ENCODE measurements around the gene TOP3A. TPM values are rescaled to one million over a fixed set of nuclear protein-coding genes. Genes with fewer than 3 reads are reported as not detected.

The TOP3A gene
- total and polyA plus RNA-seq, 2 of the 13 experiments (the other 11 are each of a cell fraction or from before 2014, with no cell fraction given), result 16.9 to 36.8 TPM

DNA sequence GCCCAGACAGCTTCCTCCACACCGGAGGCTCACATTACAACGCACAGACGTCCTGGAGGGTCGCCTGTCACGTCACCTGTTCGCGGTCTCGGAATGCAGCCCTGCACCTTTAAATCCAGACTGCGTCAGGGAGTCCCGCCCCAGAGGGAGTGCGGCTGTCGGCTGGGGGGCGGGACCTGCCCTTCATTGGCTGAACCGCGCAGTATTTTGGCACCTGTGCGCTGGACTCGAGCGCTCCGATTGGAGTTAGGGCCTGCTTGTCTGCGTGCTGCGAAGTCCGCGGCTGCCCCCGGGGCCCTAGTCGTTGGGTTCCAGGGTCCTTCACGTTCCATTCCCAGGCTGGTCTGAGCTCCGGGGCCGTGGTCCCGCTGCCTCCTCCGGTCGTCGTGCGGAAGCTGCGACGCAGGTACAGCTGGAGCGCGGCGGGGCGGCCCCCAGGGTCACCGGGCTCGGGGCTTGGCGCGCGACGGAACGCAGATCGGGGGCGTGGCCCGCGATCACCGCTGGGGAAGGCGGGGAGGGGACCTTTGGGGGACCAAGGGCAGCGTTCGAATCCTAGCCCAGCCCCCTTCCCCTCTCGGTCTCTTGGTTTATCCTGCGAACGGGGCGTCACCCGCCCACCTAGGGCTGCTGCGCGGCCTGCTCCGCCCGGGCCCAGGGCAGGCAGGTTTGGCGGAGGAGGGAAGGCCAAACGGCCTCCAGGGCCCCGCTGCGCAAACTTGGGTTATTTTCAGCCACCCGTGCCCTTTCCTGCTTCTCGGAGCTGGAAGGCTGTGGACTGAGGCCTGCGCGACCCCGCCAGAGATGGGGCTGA, 54.3 kb downstream of the TOP3A start, which contains the start of gene MIEF2 (continued):
- TF ChIP-seq IKZF4 (CRISPR knock-in tag; IDR thresholded peaks at IDR 0.05; ENCODE audit: borderline replicate concordance, low read depth, not compliant biosample characterization) (peak; percentile 80), ZBTB7B (CRISPR knock-in tag; IDR thresholded peaks at IDR 0.05) (peak; percentile 86), RFXAP (CRISPR knock-in tag; IDR thresholded peaks at IDR 0.05; ENCODE audit: borderline replicate concordance) (peak; percentile 73; the same call in 1 of the 2 replicates), ISX (CRISPR knock-in tag; conservative IDR thresholded peaks at IDR 0.05) (0 out of 2 replicates have a peak, but pooled peaks have one; percentile 81), ZNF136 (CRISPR knock-in tag; IDR thresholded peaks at IDR 0.05; ENCODE audit: low read depth) (0 out of 2 replicates have a peak, but pooled peaks have one; percentile 67), KDM5B (CRISPR knock-in tag; IDR thresholded peaks at IDR 0.05; ENCODE audit: borderline replicate concordance) (peak; percentile 65; the same call in 1 of the 2 replicates), ZNF567 (CRISPR knock-in tag; IDR thresholded peaks at IDR 0.05; ENCODE audit: borderline replicate concordance) (no peak), RFXANK (CRISPR knock-in tag; IDR thresholded peaks at IDR 0.05) (peak; percentile 59; the same call in 1 of the 2 replicates), SRSF1 (optimal IDR thresholded peaks at IDR 0.05; ENCODE audit: low read depth, low read length) (peak; percentile 32), SP2 (CRISPR knock-in tag; IDR thresholded peaks at IDR 0.05) (peak; percentile 98), ZNF205 (CRISPR knock-in tag; IDR thresholded peaks at IDR 0.05) (peak; percentile 98), YEATS2 (CRISPR knock-in tag; IDR thresholded peaks at IDR 0.05; ENCODE audit: borderline replicate concordance) (peak; percentile 59), RXRA (CRISPR knock-in tag; IDR thresholded peaks at IDR 0.05) (peak; percentile 48; the same call in 1 of the 2 replicates), ZNF841 (CRISPR knock-in tag; IDR thresholded peaks at IDR 0.05; ENCODE audit: borderline replicate concordance) (no peak), NR2F6 (IDR thresholded peaks at IDR 0.05) (no peak), NR2F6 (CRISPR knock-in tag; IDR thresholded peaks at IDR 0.05) (peak; percentile 36; the same call in 1 of the 2 replicates), SIX1 (CRISPR knock-in tag; IDR thresholded peaks at IDR 0.05; ENCODE audit: borderline replicate concordance) (peak; percentile 63; the same call in 1 of the 2 replicates), ZNF788 (CRISPR knock-in tag; IDR thresholded peaks at IDR 0.05; ENCODE audit: borderline replicate concordance) (peak; percentile 75; the same call in 1 of the 2 replicates), PTBP1 (IDR thresholded peaks at IDR 0.05; ENCODE audit: low read depth, low read length, poor library complexity, severe bottlenecking) (no peak), SMAD9 (CRISPR knock-in tag; IDR thresholded peaks at IDR 0.05) (no peak), PHB2 (IDR thresholded peaks at IDR 0.05; ENCODE audit: partially characterized antibody) (no peak), ZNF510 (CRISPR knock-in tag; IDR thresholded peaks at IDR 0.05; ENCODE audit: low read depth) (no peak), ZNF558 (CRISPR knock-in tag; IDR thresholded peaks at IDR 0.05; ENCODE audit: borderline replicate concordance) (peak; percentile 61; the same call in 1 of the 2 replicates)
- TF ChIP-seq, protein P1, sequence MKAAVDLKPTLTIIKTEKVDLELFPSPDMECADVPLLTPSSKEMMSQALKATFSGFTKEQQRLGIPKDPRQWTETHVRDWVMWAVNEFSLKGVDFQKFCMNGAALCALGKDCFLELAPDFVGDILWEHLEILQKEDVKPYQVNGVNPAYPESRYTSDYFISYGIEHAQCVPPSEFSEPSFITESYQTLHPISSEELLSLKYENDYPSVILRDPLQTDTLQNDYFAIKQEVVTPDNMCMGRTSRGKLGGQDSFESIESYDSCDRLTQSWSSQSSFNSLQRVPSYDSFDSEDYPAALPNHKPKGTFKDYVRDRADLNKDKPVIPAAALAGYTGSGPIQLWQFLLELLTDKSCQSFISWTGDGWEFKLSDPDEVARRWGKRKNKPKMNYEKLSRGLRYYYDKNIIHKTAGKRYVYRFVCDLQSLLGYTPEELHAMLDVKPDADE (CRISPR knock-in tag; IDR thresholded peaks at IDR 0.05), result no peak; the same call in 1 of the 2 replicates
- TF ChIP-seq, protein P2, sequence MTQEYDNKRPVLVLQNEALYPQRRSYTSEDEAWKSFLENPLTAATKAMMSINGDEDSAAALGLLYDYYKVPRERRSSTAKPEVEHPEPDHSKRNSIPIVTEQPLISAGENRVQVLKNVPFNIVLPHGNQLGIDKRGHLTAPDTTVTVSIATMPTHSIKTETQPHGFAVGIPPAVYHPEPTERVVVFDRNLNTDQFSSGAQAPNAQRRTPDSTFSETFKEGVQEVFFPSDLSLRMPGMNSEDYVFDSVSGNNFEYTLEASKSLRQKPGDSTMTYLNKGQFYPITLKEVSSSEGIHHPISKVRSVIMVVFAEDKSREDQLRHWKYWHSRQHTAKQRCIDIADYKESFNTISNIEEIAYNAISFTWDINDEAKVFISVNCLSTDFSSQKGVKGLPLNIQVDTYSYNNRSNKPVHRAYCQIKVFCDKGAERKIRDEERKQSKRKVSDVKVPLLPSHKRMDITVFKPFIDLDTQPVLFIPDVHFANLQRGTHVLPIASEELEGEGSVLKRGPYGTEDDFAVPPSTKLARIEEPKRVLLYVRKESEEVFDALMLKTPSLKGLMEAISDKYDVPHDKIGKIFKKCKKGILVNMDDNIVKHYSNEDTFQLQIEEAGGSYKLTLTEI (CRISPR knock-in tag; conservative IDR thresholded peaks at IDR 0.05), result no peak
- TF ChIP-seq, protein P3, sequence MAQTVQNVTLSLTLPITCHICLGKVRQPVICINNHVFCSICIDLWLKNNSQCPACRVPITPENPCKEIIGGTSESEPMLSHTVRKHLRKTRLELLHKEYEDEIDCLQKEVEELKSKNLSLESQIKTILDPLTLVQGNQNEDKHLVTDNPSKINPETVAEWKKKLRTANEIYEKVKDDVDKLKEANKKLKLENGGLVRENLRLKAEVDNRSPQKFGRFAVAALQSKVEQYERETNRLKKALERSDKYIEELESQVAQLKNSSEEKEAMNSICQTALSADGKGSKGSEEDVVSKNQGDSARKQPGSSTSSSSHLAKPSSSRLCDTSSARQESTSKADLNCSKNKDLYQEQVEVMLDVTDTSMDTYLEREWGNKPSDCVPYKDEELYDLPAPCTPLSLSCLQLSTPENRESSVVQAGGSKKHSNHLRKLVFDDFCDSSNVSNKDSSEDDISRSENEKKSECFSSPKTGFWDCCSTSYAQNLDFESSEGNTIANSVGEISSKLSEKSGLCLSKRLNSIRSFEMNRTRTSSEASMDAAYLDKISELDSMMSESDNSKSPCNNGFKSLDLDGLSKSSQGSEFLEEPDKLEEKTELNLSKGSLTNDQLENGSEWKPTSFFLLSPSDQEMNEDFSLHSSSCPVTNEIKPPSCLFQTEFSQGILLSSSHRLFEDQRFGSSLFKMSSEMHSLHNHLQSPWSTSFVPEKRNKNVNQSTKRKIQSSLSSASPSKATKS (CRISPR knock-in tag; IDR thresholded peaks at IDR 0.05), result no peak; the same call in 1 of the 2 replicates

Measured in HepG2 (cell line).